Measurements from ENCODE around the gene CREBBP. TPM values are rescaled to one million over a fixed set of nuclear protein-coding genes. Genes with fewer than 3 reads are reported as not detected.

The CREBBP gene
- total and polyA plus RNA-seq, 9 donors, result 35.6 to 94.5 (median 78.3) TPM

DNA sequence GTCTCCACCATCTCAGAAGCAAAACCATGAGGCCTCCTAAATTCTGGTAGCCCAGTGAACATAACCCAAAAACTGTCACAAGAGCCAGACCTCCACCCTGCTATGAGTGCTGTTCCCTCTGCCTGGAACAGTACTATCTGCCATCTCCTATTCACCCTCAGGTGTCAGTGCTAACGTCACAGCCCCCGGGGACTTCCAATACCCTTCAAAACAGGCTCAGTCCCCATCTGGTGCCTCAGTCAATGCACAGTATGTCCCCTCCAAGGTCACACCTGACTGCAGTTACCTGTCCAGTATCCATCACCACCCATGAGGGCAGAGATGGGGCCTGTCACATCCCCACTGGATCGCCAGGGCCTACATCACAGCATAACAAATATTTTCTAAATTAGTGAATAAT is 11.5 kb downstream of the CREBBP start:
- Histone ChIP-seq H3K27me3 (no peaks in the 10 kb centered on the region), H3K36me3 (no peaks in the 10 kb centered on the region), H3K4me3 (no peak overlapping the region), H3K27ac (no peak overlapping the region), H3K9me3 (no peaks in the 10 kb centered on the region), H3K4me1 (ENCODE audit: insufficient read depth) (peaks cover 38% of the 10 kb centered on the region)
- 85 to 92% (median 86%) methylated on average over 3 of the region's 3 CpGs for WGBS, 3 donors
- DNase-seq, result no peak
- intact Hi-C loops (cut with DNase I), result loop anchor here in 1 of 4 donors (10.0 kb wide), 1 partner anchor 64 kb away; no protein-coding TSS in a partner anchor
- no peak for TF ChIP-seq EP300 (IDR thresholded peaks at IDR 0.05)
- no peak for TF ChIP-seq POLR2A (IDR thresholded peaks at IDR 0.05)
- TF ChIP-seq CTCF (IDR thresholded peaks at IDR 0.05), result no peak

- Histone ChIP-seq H3K4me3 (no peak overlapping the region), H3K4me1 (ENCODE audit: insufficient read depth) (peaks cover 38% of the 10 kb centered on the region), H3K27me3 (no peaks in the 10 kb centered on the region), H3K9me3 (no peaks in the 10 kb centered on the region), H3K36me3 (no peaks in the 10 kb centered on the region), H3K27ac (no peak overlapping the region)
- 88 to 93% (median 88%) methylated on average over 8 of the region's 8 CpGs for WGBS, 3 donors
- TF ChIP-seq CTCF (IDR thresholded peaks at IDR 0.05) (no peak), POLR2A (IDR thresholded peaks at IDR 0.05) (no peak), EP300 (IDR thresholded peaks at IDR 0.05) (no peak)
- no peak for DNase-seq
- intact Hi-C loops (cut with DNase I), result loop anchor here in 1 of 4 donors (10.0 kb wide), 1 partner anchor 64 kb away; no protein-coding TSS in a partner anchor
Measured at GRCh38 chr16:3868556-3868955, 12.0 kb downstream of the CREBBP start.

DNA sequence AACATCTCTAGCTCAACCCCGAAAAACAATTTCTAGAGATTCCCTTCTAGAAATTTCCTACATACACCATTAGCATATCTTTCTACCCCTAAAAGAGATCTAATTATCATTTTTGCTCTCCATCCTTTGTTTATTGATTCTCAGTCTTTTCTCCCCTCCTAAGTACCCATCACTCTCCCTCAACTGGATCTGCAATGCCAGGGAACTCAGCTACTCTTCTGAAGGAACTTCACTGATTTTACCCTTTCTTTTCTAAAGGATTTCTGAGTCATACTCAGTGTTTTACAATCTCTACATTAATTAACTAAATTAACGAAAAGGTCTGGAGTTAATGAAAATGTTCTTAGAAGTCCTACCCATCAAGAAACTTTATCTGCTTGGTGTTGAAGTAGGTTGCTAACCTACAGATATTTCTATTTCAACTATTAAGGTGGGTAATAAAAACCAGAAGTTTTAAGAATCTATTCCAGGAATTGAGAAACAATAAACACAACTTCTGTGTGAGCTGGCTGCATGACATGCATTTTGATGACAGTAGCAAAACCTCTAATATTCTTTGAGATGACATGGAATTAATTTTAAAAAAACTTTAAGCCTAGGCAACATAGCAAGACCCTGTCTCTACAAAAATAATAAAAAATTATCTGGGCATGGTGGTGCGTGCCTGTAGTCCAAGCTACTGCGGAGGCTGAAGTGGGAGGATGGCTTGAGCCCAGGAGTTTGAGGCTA is 13.6 kb downstream of the CREBBP start:
- no peaks in the 10 kb centered on the region for H3K9me3 ChIP-seq
- DNase-seq, result no peak
- H3K27ac ChIP-seq, result no peak overlapping the region
- no peaks in the 10 kb centered on the region for H3K27me3 ChIP-seq
- intact Hi-C loops (cut with DNase I), result loop anchor here in 1 of 4 donors (10.0 kb wide), 1 partner anchor 62 kb away; no protein-coding TSS in a partner anchor
- TF ChIP-seq CTCF (IDR thresholded peaks at IDR 0.05), result no peak
- no peak for TF ChIP-seq POLR2A (IDR thresholded peaks at IDR 0.05)
- TF ChIP-seq EP300 (IDR thresholded peaks at IDR 0.05), result no peak
- WGBS, 3 donors, result 80% methylated on average over 4 of the region's 4 CpGs
- no peaks in the 10 kb centered on the region for H3K36me3 ChIP-seq
- no peak overlapping the region for H3K4me3 ChIP-seq
- peaks cover 31% of the 10 kb centered on the region for H3K4me1 ChIP-seq (ENCODE audit: insufficient read depth)

DNA sequence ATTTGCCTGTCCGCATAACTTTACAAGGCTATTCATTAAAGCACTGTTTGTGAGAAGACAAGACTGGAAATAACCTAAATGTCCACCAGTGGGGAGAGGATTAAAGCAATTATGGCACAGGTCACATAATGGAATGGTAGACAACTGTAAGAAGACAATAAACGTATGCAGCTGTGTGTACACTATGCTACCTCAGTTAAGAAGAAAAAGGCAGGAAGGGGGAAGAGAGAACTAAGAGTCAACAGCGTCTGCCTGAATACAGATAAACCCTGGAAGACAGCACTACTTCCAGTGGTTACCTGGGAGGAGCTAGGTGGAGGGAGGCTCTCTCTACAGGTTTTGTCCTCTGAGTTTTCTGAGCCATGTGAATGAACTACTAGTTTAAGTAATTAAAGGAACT is 15.3 kb downstream of the CREBBP start:
- Histone ChIP-seq H3K4me3 (no peak overlapping the region), H3K36me3 (no peaks in the 10 kb centered on the region), H3K4me1 (ENCODE audit: insufficient read depth) (peaks cover 30% of the 10 kb centered on the region), H3K9me3 (no peaks in the 10 kb centered on the region), H3K27ac (no peak overlapping the region), H3K27me3 (no peaks in the 10 kb centered on the region)
- intact Hi-C loops (cut with DNase I), result loop anchor here in 1 of 4 donors (10.0 kb wide), 1 partner anchor 60 kb away; no protein-coding TSS in a partner anchor
- DNase-seq, result no peak
- whole genome bisulfite sequencing, 3 donors, result 77 to 81% (median 79%) methylated on average over 3 of the region's 3 CpGs
- TF ChIP-seq CTCF (IDR thresholded peaks at IDR 0.05), result no peak
- TF ChIP-seq POLR2A (IDR thresholded peaks at IDR 0.05), result no peak
- no peak for TF ChIP-seq EP300 (IDR thresholded peaks at IDR 0.05)
